Erythroblast (primary cell): Measurements from ENCODE around the gene EGLN2.
"Not testable (repeated sequence)": the region's sequence is repeated elsewhere in the genome, so short reads cannot be mapped to it uniquely, and the experiment has no call there.

Experiments used
- DNase-seq, 2 experiments: peaks; one replicate each; lab custom pipeline; 2025; lab: John Stamatoyannopoulos, UW
- GATA1 ChIP-seq: IDR thresholded peaks from 2 replicates; pipeline ENCODE4 v1.6.1; 2011; ENCODE audit warnings: low read depth, mild to moderate bottlenecking, control low read depth, low read length, moderate library complexity
- POLR2A ChIP-seq: IDR thresholded peaks from 2 replicates; pipeline ENCODE4 v1.6.1; 2011; ENCODE audit warnings: mild to moderate bottlenecking, low read length

Gene EGLN2

DNA sequence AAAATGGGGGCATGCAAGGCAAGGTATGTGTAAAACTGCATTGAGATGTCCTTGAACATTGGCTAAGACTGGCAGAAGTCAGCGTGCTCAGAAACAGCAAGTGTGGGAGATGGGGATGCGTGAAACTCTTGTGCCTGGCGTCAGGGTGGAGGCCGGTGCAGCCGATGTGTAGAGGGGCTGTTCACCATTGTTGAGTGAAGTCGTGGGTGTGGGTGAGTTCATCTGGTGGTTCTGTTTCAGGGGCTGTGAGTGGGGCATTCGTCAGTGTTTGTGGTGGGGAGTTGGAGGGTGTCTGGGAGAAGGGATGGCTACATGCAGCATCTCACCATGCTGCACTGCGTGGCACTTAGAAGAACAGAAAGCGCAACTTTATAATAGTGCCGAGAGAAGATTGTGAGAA lies 35.0 kb upstream of the EGLN2 start:
- TF ChIP-seq GATA1: no peak
- TF ChIP-seq POLR2A: no peak
- no peak for DNase-seq

DNA sequence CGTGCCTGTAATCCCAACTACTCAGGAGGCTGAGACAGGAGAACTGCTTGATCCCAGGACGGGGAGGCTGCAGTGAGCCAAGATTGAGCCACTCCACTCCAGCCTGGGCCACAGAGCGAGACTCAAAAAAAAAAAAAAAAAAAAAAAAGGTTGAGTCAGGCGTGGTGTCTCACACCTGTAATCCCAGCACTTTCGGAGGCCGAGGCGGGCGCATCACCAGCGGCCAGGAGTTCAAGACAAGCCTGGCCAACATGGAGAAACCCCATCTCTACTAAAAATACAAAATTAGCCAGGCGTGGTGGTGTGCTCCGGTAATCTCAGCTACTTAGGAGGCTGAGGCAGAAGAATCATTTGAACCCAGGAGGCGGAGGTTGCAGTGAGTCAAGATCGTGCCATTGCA lies 32.6 kb upstream of the EGLN2 start:
- not testable (repeated sequence) for DNase-seq

DNA sequence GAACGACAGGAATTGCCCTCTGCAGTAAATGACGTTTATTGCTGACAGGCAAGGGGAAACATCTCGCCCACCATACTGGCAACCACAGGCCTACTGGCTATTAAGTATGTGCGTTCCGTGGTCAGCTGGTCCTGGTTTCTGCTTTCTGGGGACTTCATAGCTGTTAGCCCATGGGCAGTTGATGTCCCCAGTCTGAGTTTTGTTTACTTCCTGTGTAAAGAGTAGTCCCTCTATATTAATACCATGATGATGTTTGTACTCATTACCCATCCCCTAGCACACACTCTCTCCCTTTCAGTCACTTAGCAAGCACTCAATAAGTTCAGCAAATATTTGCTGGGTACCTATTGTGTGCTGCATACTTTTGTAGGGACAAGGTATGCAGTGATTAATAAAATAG lies 30.1 kb upstream of the EGLN2 start:
- TF ChIP-seq GATA1: no peak
- no peak for TF ChIP-seq POLR2A
- no peak for DNase-seq

- DNase-seq: peak; percentile 31 to 53
Measured at GRCh38 chr19:40771101-40771862, 27.7 kb upstream of the EGLN2 start.

GRCh38 chr19:40774916-40775631 lies 23.9 kb upstream of the EGLN2 start, which contains the start of gene MIA:
Gene MIA (plus strand): TSS chr19:40775521. CDS start chr19:40775543, 22 bp downstream.
- DNase-seq: no peak
- TF ChIP-seq POLR2A: no peak
- no peak for TF ChIP-seq GATA1

DNA sequence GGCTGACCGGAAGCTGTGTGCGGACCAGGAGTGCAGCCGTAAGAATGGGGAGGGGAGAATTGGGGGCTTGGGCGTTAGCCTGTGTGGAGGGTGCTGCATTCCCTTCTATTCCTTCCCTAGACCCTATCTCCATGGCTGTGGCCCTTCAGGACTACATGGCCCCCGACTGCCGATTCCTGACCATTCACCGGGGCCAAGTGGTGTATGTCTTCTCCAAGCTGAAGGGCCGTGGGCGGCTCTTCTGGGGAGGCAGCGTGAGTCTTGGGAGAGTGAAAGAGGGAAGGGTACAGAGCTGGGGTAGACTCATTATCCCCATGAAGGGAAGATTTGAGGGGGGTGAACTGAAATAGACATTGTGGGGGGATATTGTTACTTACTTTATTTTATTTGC lies 23.4 kb upstream of the EGLN2 start:
- DNase-seq: no peak
- TF ChIP-seq POLR2A (no peak), GATA1 (no peak)

- TF ChIP-seq GATA1: no peak
- no peak for TF ChIP-seq POLR2A
Measured at GRCh38 chr19:40776364-40776763, 22.6 kb upstream of the EGLN2 start.

GRCh38 chr19:40776932-40777644 lies 21.9 kb upstream of the EGLN2 start:
- peak; percentile 93 to 96 for DNase-seq
- TF ChIP-seq POLR2A (no peak), GATA1 (no peak)

More at GRCh38 chr19:40776364-40776763, 22.6 kb upstream of the EGLN2 start:
- DNase-seq: no peak

GRCh38 chr19:40777645-40777936 lies 21.4 kb upstream of the EGLN2 start:
- TF ChIP-seq GATA1 (no peak), POLR2A (no peak)

GRCh38 chr19:40777937-40778705 lies 20.9 kb upstream of the EGLN2 start, which contains the start of gene RAB4B:
Gene RAB4B (plus strand): TSS chr19:40778247. CDS start chr19:40778376, 129 bp downstream.
- TF ChIP-seq POLR2A: peak; percentile 62
- no peak for TF ChIP-seq GATA1
- DNase-seq: peak; percentile 100

More at GRCh38 chr19:40777645-40777936, 21.4 kb upstream of the EGLN2 start:
- no peak for DNase-seq

DNA sequence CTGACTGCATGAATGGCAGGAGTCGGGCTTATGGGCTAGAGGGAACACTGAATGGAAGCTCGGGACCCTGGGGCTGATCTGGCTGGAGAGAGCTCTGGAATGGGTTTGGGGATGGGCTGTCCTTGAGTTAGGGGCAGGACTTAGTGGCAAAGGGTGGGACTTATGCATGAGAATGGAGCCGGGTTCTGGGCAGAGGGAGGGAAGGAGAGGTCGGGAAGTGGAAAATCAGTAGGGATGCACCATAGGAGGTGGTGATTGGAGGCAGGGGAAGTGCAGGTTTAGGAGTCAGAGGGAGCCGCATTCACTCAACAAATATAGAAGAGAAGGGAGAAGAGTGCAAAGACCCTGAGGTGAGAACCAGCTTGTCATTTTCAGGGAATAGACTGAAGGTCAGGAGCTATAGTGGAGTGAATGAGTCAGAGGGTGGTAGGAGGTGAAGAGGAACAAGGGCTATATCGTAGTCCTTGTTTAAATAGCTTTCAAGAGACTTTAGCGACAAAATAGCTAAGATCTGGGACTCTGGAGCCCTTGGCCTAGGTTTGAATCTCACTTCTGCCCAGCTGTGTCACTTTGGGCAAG lies 20.2 kb upstream of the EGLN2 start:
- TF ChIP-seq POLR2A: no peak
- TF ChIP-seq GATA1: no peak
- DNase-seq: peak; percentile 34 to 41

- DNase-seq: no peak
- no peak for TF ChIP-seq POLR2A
- TF ChIP-seq GATA1: no peak
Measured at GRCh38 chr19:40780582-40780981, 18.4 kb upstream of the EGLN2 start.

GRCh38 chr19:40781140-40781539 lies 17.9 kb upstream of the EGLN2 start:
- DNase-seq: no peak
- no peak for TF ChIP-seq POLR2A
- no peak for TF ChIP-seq GATA1
